HG03469 (cell line): ENCODE results near the gene KIAA1191.
A peak's percentile ranks its signal among the peaks of the same experiment; 100 is the strongest.
"Not testable (repeated sequence)": the region's sequence is repeated elsewhere in the genome, so short reads cannot be mapped to it uniquely, and the experiment has no call there.

Source experiments
- ATAC-seq: cut with Tn5 transposase; IDR thresholded peaks from one replicate; pipeline ENCODE4 v1.9.1; 2021; ENCODE audit warnings: mild to moderate bottlenecking, moderate library complexity, moderate number of reproducible peaks; ENCODE audit not compliant: unreplicated experiment

KIAA1191 gene, protein sequence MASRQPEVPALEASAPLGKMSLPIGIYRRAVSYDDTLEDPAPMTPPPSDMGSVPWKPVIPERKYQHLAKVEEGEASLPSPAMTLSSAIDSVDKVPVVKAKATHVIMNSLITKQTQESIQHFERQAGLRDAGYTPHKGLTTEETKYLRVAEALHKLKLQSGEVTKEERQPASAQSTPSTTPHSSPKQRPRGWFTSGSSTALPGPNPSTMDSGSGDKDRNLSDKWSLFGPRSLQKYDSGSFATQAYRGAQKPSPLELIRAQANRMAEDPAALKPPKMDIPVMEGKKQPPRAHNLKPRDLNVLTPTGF

GRCh38 chr5:176361437-176362232 lies at the start of gene KIAA1191:
Gene KIAA1191 (minus strand): TSS chr5:176361764. CDS start chr5:176359508, 2,256 bp downstream.
- ATAC-seq: peak; percentile 79

DNA sequence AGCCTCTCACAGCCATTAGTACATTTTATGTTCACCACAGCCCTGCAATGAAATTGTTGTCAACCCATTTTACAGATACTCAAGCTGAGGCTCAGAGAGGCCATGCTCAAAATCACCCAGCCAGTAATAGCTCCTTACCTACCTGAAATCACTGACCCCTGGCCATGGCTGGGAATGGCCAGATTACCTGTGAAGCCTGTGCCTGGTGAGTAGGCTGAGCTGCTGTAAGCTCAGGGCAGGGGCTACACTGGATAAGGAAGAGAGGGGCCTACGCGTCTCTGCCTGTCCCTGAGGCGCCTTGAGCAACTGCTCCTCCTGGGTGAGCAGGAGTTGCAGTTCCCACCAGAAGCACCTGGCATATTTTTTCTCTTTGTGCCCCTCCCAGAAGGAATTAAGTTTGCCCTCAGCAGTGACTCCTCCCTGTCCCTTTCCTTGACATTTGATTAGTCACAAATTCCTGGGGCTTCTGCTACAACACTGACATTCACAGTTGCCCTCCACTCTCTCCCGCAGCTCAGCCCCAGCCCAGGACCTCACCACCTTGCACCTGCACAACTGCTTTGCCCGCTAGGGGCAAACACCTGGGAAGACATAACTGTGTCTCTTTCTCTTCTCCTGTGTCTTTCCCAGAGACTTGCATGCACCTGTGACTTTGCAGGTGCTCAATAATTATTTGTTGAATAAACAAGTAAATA lies 49.1 kb upstream of the KIAA1191 start:
- no peak for ATAC-seq

DNA sequence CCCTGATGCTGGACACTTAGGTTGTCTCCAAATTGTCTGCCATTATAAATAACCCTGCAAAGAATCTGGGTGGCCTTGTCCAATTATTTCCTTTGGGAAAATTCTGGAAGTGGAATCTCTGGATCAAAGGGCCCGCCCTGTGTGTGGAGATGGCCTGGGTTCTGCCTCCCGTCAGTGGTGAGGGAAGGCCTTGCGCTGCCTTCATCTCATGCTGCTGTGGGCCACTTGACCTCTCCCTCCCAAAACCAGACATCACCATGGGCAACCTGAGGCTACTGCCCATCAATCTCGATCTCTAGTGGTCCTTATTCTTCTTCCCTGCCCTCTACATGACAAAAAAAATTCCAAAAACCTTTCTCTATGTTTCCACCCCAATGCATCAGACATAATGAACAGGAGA lies 48.2 kb upstream of the KIAA1191 start:
- no peak for ATAC-seq

DNA sequence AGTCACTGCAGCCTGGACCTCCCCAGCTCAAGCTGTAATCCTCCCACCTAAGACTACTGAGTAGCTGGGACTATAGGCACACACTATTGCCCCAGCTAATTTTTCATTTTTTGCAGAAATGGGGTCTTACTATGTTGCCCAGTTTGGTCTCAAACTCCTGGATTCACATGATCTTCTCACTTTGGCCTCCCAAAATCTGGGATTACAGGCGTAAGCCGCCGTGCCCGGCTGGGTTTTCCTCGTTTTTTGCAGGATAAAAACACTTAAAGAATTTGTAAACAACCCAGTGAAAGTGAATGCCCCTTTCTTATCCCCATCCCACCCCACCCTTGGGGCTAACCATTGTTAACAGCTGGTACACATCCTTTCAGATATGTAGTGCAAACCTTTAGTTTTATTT lies 47.0 kb upstream of the KIAA1191 start:
- ATAC-seq: no peak

GRCh38 chr5:176408252-176408573 lies 46.6 kb upstream of the KIAA1191 start:
- not testable (repeated sequence) for ATAC-seq

GRCh38 chr5:176407456-176408251 lies 46.1 kb upstream of the KIAA1191 start:
- ATAC-seq: no peak

DNA sequence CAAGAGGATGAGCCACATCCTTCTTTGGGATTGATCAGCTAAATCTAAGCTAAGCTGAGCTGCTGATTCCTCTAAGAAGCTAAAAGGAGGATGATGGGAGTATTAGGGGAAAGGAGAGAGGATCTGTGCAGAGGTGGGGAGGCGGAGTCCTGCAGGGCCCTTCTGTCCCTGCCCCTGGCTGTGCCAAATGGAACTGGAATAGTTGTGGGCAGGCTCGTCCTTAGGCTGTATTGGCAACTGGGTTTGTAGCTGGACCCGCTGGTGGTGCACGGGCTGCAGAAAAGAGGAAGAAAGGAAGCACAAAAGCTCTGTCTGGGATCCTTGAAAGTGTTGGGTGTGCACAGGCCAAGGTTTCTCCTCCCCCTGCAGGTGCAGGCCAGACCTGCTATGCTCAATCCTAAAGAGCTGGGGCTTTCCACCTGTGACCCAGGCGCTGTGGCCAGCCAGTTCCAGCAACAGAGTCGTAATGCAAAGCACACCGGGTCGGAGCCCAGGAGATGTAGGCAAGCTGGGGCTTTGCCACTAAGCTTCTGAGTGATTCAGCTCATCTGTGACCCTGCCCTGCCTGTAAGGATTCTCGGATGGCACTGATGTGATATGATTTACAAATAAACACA lies 45.0 kb upstream of the KIAA1191 start:
- no peak for ATAC-seq

- ATAC-seq: no peak
Observed at GRCh38 chr5:176405656-176406435, 44.3 kb upstream of the KIAA1191 start.

DNA sequence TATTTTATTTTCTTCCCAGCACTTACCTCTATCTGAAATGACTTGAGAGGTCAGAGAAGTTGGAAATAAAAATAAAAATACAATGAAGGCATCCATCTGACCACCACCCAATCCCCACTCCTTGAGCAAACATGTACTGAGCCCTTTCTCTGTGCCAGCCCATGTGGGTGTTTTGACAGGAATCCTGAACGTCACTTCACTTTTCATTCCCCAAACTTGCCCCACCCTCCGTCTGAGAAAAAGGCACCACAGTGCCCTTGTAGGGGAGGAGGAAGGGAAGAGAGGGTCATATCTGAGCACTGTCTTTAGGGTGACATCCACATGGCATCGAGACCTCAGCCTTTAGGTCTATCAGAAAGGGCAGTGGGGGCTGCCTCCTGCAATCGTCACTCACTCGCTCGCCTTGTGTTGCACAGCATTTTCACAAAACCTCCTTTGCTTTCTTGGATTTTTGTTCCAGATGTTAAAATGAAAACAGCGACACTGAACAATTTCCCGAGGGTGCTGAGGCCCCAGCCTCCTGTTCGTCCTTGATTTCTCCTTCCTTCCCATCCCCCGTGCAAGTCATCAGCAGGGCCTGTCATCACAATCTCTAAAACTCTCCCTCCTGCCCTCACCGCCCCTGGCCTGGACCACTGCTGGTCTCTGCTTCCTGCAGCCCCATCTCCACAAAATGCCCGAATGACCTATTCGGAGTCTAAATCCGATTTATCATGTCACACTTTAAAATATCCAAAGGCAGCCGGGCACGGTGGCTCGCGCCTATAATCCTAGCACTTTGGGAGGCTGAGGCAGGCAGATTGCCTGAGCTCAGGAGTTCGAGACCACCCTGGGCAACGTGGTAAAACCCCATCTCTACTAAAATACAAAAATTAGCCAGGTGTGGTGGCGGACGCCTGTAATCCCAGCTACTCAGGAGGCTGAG lies 40.0 kb upstream of the KIAA1191 start:
- ATAC-seq: no peak

GRCh38 chr5:176400382-176401156 lies 39.0 kb upstream of the KIAA1191 start:
- no peak for ATAC-seq

DNA sequence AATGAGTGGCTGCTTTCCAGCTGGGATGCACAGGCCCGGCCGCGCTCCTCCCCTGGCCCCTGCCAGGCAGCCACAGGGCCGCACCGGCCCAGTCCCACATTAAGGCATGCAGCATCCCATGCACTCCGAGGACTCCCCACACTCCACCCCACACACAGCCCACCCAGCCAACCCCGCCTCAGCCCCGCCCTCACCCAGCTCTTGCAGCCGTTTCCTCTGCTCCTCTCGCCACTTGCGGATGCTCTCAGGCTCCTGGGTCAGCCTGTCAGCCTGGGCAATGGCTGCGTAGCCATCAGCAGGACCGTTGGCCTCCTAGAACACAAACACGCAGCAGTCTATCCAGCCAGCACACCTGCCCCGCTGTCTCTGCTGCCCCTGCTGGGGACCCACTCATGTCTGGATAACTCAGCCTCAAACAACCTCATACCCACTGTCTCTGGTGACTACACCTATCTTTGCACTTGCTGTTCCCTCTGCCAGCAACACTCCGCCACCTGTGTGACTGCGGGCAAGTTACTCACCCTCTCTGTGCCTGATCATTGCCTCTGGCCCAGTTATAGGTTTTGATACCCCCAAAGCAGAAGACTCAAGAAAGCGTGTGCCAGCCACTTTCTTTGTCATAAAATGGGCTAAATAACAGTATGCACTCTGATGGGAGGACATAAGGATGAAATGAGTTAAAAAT lies 36.3 kb upstream of the KIAA1191 start:
- ATAC-seq: no peak

- no peak for ATAC-seq
Observed at GRCh38 chr5:176396330-176396729, 34.8 kb upstream of the KIAA1191 start.

- no peak for ATAC-seq
Observed at GRCh38 chr5:176394881-176395675, 33.5 kb upstream of the KIAA1191 start.

DNA sequence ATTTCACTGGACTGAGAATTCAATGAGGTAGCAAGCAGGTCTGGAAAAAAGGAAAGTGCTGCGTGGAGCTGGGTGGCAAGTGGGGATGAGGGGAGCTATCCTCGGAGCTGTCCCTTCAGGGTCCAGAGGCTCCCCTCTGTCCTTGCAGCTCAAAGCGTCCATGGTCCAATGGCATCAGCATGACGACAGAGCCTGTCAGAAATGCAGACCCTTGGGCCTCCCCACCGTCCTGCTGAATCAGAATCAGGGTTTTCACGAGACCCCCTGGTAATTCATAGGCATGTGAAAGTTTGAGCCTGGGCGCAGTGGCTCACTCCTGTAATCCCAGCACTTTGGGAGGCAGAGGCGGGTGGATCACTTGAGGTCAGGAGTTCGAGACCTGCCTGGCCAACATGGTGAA lies 32.5 kb upstream of the KIAA1191 start:
- no peak for ATAC-seq

- no peak for ATAC-seq
Observed at GRCh38 chr5:176392526-176392925, 31.0 kb upstream of the KIAA1191 start.

- ATAC-seq: no peak
Observed at GRCh38 chr5:176391999-176392398, 30.4 kb upstream of the KIAA1191 start.

- ATAC-seq: no peak
Observed at GRCh38 chr5:176391479-176391878, 29.9 kb upstream of the KIAA1191 start.
